NCI-H2196 treated with DMSO at 0.1 percent for 48 hours (cell line): ENCODE data around the gene PRKD1.
"Not testable (repeated sequence)": the region's sequence is repeated elsewhere in the genome, so short reads cannot be mapped to it uniquely, and the experiment has no call there.

Experiments used
- DNase-seq: peaks from one replicate; lab custom pipeline; 2025; ENCODE audit not compliant: unreplicated experiment; lab: John Stamatoyannopoulos, UW

PRKD1 gene

DNA sequence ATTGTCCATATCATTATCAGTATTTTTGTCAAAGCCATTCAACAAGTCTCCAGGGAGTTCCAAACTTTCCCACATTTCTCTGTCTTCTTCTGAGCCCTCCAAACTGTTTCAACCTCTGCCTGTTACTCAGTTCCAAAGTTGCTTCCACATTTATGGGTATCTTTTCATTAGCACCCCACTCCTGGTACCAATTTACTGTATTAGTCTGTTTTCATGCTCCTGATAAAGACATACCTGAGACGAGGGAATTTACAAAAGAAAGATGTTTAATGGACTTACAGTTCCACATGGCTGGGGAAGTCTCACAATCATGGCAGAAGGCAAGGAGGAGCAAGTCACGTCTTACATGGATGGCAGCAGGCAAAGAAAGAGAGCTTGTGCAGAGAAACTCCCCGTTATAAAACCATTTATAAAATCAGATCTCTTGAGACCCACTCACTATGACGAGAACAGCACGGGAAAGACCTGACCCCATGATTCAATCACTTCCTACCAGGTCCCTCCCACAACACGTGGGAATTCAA, 87.2 kb downstream of the PRKD1 start:
- DNase-seq, result not testable (repeated sequence)

DNA sequence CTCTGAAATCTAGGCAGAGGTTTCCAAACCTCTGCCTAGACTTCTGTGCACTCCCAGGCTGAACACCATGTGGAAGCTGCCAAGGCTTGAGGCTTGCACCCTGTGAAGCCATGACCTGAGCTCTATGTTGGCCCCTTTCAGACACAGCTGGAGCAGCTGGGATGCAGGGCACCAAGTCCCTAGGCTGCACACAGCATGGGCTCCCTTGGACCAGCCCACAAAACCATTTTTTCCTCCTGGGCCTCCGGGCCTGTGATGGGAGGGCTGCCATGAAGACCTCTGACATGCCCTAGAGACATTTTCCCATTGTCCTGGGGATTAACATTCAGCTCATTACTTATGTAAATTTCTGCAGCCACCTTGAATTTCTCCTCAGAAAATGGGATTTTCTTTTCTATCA, 88.0 kb downstream of the PRKD1 start:
- not testable (repeated sequence) for DNase-seq

DNA sequence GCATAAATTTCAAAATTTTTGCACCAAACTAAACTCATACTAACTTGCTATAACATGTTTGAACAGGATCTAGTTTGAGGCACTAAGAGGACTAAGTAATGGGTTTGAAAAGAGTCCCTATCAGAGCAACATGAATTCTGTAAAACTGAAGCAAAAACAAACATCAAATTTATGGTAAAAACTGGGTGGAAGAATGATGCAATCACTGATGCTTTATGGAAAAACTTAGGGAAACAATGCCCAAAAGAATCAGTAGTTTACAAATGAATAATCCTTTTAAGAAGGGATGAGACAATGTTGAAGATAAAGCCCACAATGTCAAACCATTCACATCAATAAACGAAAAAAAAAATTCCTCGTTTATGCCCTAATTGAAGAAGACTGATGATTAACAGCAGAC, 88.9 kb downstream of the PRKD1 start:
- DNase-seq, result no peak

DNA sequence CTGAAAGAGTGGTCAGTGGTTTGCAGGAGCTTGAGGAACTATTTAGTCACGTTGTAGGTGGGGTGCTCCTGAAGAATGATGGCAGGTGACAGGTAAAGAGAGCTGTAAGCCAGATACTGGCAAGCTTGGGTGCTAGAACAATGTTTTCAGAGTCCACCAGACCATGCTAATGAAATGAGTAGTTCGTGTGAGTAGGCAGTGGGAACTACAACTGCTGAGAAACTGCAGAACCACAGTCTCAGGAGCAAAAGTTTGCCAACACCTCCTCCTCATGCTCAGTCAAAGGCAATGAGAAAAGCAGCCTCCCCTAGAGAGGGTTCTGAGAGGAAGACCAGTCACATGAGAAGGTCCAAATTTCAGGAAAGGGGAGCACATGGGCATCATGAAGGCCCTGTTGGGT, 91.3 kb downstream of the PRKD1 start:
- no peak for DNase-seq

DNA sequence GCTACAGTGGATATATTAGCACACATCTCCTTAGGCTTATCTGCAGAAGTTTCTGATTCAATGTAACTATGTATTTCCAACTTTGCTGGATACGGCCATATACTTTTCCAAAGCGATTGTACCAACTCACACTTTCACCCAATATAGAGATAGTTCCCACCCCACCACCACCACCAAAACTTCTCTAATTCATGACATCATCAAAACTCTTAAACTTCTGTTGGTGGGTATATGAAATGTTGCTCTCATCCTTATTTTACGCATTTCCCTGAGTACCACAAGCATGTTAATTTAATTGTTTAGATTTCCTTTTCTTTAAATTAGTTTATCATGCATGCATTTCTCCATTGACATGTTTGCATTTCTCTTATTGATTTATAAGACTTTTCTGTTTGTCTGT, 95.6 kb downstream of the PRKD1 start:
- DNase-seq, result no peak

DNA sequence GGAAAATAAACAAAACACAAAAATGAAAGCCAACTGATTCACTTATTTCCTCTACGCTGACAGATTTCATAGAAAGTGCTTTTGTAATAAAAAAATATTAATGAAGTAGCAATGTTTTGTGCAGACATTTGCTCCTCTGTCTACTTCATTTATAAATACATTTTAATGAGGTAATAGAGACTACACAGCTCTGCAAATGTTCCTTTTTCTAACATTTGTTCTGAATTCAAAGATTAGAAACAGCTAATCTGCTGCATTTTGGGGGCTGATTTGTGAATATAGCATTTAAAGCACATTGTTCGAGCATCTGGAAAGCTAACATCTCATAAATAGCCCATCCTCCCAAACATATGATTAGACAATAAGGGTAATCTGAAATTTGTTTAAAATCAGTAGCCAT, 97.8 kb downstream of the PRKD1 start:
- DNase-seq, result no peak

DNA sequence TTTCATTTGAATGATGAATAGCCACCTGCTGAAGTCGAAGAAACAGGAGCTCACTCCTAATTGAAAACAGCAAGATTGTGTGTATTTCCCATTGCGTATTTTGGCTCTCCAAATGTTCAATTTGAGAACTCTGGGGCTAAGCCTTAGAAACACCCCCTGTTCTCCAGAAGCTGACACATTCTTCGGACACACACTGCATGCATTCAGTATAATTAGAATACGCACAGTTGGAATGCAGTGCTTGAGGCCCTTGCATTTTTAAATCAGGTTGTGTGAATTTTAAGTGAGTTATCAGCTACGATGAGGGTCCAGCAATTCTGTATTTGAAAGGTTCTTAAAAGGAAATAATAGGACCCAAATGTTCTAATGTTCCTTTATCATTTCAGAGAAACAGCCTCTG, 103.8 kb downstream of the PRKD1 start:
- no peak for DNase-seq

DNA sequence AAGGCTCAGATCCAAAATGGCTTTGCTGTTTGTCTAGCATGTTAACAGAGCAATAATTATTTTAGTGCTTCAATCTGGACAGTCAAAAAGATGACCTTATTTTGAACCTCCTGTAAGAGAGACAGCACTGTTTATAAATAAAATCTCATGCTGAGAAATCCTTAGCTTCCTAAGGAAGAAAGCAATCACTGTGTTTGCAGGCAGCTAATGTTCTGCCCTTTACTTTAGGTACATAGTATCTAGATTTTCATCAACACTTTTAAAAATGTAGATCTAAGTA, 105.3 kb downstream of the PRKD1 start:
- no peak for DNase-seq

DNA sequence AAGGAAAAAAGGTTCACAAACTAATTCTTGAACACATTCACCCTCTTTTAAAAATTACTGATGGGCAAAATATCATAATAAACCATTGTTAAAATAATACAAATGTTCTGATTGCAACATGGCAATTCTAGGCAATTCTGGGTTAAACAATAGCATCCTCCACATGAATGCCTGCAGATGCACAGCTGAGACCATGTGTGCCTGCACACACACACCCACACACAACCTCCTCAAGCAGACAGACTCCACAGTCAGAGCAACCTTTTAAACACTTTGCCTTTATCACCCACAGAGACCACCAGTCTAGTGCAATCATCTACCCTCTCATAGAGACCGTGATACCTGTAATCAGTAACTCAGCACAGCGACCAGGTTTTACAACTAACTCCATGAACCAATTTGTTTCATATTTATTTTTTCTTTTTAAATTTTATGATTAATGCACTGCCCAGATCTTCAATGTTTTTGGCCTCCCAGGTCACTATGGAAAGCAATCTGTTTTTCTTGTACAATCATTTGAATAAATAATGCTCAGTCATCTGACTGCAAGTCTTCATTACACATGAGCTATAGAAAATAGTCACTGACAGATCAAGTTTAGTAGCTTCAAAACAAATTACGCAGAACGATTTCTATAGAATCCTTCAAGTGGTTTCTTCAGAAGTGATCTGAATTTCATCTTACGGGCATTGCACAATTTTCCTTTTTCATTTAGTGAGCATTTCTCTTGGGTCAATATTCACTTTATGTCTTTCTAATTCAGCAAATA, 105.8 kb downstream of the PRKD1 start:
- peak; percentile 62 for DNase-seq

DNA sequence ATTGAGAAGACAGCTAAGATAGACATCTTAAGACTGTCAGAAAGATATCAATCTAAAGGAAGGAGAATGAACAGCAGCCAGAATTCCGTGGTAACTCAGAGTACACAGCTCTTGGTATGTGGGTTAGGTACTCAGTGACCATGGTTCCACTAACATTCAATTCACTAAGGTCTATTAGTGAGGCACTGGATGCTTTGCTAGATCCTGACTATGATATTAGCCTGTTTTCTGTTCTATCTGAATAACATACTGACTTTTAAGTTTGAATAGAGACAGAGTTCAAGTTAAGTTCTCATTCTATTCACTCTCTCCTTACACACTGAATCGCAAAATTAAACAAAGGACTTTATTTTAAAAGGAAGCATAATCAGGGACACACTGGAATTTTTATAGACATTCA, 106.4 kb downstream of the PRKD1 start:
- no peak for DNase-seq

DNA sequence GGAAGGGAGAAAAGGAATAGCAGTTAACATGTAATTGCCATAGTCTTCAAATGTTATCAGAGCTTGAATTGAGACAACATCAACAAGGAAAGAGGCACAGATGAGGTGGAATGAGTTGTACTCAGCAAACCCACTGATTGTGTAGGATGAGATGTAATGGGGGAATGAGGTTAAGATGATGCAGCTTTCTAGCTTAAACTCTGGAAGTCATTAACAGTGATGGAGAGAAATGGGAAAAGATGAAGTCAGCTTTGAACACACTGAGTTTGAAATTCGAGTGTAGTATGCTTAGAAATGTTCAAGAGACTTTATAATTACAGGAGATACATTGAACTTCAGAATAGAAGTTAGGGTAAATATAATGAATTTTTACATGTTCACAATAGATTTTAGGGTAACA, 106.9 kb downstream of the PRKD1 start:
- no peak for DNase-seq

DNA sequence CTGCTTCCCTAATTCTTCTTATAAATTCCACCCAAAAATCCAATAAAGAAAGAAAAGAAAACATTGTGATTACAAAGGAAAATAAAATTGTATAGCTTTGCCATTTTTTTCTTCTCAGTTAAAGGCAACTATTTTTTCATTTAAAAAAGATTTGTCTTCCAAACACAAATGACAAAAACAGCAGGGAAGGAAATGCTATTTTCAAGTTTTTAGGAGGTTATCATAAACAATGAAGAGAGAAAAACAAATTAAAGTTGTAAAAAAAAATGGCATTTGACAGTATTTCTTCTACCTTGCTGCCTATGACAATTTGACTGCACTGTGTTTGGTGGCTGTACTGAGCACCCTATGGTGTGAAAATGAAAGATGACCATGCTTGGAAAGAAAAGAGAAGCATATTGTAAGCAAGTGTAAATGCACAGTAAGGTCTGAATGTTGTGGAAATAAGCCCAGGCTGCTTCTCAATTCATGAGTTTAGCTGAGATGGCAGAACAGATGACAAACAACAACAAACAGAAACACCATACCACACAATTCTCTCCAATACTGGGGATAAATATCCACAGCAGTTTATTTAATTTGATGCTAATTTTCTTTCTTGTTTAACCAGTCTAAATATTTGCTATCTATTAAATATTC, 109.8 kb downstream of the PRKD1 start:
- no peak for DNase-seq

DNA sequence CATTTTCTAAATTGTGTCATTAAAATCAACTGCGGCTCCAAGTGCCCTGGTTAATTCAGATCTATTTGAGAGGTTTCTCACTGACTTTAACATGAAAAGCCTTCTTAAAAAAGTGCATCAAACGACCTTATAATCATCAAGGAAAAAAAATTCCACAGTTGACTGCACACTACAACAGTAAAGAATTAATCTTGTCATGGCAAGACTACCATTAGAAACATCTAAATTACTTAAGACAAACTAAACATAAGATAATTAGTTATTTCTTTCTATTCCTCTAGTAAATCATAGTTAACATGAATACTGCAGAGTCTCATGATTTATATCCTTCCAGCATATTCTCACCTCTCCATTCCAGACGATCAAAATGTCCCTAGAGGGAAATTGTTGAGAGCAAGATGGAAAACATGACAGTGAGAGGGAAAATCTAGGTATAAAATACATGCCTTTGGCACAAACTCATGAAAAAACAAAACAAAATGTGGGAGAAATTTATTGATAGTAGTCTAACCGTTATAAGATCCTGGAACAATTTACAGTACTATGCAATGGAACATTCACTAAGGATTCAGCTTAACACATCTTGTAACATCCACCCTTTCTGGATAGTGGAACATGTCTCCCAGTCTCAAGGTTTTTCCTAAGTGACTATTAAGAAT, 112.5 kb downstream of the PRKD1 start:
- no peak for DNase-seq

DNA sequence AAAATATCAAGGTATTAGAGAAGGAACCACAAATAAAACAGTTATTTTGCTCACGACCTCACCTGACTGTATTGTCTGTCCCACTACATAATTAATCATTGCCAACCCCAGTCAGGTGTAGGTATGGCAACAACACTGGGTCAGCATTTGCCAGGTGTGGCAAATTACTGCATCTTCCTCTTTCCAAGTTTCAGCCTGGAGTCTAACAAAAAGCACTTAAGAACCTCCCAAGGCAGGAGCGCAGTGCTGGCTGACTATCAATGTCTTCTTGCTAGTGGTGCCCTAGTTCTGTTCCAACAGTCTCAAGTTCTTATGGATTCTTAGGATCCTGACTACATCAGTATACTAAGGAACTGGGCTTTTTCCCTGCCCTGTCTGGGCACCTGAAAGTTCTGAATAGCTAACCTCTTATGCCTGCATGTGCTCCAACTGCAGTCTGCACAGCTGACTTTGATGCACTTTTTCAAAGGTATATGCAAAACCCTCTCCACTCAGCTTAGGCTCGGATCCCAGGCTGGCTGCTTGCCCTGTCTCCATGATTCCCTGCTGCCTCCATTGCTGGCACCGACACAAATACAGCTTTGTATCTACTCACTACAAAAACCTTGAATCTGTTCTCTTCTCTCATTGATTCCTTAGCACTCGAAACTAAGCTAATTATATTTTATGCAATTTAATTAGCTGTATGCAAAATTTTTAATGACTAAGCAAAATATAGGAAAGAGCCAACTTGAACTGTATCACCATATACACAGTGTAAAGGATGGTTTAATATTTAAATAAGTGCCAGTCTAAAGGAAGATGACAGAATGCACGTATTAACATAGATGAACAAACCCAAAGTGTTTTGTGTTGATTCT, 113.3 kb downstream of the PRKD1 start:
- DNase-seq, result peak; percentile 49

DNA sequence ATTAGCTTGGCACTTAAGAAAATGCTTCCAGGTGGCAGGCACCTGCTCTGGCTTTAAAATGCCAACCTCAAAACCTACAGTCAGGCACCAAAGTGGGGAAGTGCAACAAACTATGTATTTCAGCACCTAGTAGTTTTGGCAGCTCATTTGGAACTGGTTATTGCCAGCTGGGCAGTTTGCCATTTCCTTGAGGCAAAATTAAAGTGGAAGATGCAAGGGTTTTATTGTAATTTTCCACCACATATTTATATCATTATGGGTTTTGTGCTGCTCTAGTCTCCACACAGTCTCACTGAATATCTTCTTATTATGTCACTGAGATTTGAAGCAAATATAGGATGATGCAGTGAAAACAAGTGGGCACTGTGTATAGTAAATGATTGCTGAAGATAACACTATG, 117.0 kb downstream of the PRKD1 start:
- peak; percentile 64 for DNase-seq

DNA sequence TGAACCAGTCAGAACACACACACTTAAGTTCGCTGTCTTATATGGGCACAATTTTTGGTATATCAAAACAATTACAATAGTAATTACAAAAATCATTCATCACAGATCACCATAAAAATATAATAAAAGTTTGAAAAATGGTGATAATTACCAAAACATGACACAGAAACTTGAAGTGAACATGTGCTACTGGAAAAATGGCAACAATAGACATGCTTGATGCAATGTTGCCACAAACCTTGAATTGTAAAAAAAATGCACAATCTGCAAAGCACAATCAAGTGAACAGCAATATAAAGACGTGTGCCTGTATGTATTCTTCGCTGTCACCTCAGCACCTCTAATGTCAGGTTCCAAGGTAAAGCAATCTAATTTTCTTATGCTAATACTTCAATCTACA, 117.6 kb downstream of the PRKD1 start:
- no peak for DNase-seq

DNA sequence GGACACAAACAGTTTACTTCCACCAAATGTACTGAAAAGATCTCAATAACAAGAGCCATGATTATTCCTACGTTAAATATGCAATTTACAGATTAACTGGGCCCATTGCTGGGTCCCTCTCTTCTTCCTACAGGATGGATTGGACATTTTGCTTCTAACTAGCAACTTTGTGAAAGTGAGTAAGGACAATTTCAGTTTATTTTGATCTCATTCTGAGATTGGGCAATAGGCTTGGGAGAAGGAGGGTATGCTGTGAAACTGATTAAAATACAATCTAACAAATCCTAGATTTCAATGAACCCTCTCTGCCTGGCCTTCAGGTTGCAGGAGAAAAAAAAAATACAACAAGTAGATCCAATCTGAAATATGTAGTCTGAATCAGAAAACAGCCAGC, 121.5 kb downstream of the PRKD1 start:
- no peak for DNase-seq

DNA sequence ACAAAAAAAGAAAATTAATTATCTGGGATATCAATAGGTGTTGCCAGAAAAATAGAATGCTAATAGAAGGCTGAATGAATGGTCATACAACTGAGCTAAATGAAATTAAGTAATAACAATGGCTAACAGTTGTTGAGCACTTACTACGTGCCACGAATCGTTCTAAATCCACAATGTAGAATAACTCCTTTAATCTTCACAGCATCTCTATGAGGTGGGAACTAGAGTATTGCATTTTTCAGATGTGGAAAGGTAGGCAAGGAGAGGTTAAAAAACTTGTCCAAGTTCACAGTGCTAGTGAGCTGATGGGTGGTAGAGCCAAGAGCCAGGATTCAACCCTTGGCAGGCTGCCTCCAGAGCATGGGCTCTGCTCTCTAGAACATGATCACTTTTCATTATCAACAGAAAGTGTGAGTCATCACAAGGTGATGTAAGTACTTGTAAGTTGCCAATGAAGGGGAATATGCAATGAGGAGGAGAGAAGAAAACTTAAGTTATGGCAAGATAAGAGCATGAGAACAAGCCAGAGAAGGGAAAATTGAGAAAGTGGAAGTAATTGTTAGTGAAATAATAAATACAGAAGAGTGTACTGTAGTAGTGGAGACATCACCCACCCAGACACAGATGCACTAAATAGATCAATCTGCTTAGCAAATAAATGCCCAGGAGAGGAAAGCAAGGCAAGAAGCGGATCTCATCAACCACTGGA, 122.1 kb downstream of the PRKD1 start:
- peak; percentile 94 for DNase-seq

DNA sequence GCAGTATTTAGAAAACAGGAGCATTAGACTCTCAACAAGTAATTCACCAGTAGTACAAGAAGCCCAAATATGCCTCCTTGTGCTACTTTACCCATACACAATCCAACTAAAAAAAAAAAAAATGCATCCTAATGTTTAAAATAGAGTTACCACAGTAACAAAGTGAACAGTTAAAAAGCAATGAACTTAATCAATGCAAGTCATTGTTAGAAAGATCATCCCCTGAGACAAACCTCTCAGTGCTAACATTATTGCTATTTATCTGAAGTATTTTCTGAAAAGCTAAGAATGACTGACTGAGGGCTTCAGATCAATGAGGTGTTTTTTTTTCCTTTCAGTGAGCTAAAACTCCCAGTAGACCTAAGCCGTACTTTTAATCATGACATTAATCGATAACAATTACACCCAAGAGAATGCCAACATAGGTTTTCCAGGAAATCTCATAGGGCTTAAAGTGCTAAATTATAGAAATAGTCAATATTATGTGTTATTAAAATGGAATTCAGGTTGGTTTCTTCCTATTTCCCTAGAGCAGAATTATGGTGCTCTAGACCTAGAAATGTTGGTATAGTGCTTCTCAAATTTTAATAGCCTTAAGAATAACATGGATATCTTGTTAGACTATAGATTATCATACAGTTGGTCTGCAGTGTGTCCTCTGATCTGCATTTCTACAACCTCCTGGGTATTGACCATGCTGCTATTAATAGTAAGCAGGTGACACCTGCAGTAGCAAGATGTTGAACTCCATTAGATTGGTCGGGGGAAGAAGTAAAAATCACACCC, 123.0 kb downstream of the PRKD1 start:
- DNase-seq, result no peak

DNA sequence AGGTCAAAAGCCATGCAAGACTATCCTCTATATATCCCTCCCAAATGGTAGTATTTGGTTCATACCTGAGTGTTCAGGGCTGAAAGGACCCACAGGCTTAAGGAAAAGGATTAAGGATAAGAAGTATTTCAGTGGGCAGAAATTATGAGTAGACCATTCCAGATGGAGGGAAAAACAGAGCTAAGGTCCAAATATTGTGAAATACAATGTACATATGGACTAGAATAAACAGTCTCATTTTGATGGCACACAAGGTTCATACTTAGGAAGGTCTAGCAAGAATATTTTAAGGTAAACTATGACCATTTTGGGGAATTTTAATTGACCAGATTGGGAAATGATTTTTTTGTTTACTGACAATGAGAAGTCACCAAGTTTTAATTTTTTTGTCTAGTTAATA, 124.6 kb downstream of the PRKD1 start:
- no peak for DNase-seq
